Prostate gland (tissue), 2 donors: ENCODE results near the gene TRPM3. TPM values are rescaled to one million over a fixed set of nuclear protein-coding genes. Genes with fewer than 3 reads are reported as not detected.
"Not testable (repeated sequence)": the region's sequence is repeated elsewhere in the genome, so short reads cannot be mapped to it uniquely, and the experiment has no call there.

Experiments used
- DNase-seq: peaks from one replicate; pipeline ENCODE4 v3.0.0-alpha.2; 2019; ENCODE audit warnings: low spot score
- H3K27ac ChIP-seq, 2 donors: fragments of 200-600 bp; sonication (generic); 2 replicates each; pipeline ENCODE4 v1.5.1; 2017 to 2019
- H3K27me3 ChIP-seq: fragments of 200-600 bp; sonication (generic); replicated peaks from 2 replicates; pipeline ENCODE4 v1.5.1; 2019; ENCODE audit not compliant: insufficient read depth
- H3K36me3 ChIP-seq, 2 donors: fragments of 200-600 bp; sonication (generic); 1 replicate in 1 of 2; 2 replicates in 1 of 2; pipeline versions ENCODE4 v1.5.1 to v1.8.1; 2017 to 2019
- H3K4me1 ChIP-seq: fragments of 200-600 bp; sonication (generic); replicated peaks from 2 replicates; pipeline ENCODE4 v1.5.1; 2019
- H3K4me3 ChIP-seq, 2 donors: fragments of 200-600 bp; sonication (generic); 2 replicates each; pipeline ENCODE4 v1.5.1; 2017 to 2019
- H3K9me3 ChIP-seq: fragments of 200-600 bp; sonication (generic); 2 replicates; pipeline ENCODE4 v1.5.1; 2017
- CTCF ChIP-seq, 4 experiments: fragments of 200-600 bp in 2 of 4; fragments of 450-650 bp in 2 of 4; sonication (generic) in 2 of 4; IDR thresholded peaks; 1 replicate in 3 of 4; 2 replicates in 1 of 4; pipeline ENCODE4 v1.5.1; 2016 to 2019; ENCODE audit warnings: antibody characterized with exemption in 4 of 4, mild to moderate bottlenecking in 2 of 4, moderate library complexity in 2 of 4
- POLR2A ChIP-seq: fragments of 450-650 bp; IDR thresholded peaks from one replicate; pipeline ENCODE4 v1.6.1; 2016; ENCODE audit warnings: antibody characterized with exemption, mild to moderate bottlenecking
- POLR2AphosphoS5 ChIP-seq: sonication (generic); formaldehyde crosslinking; IDR thresholded peaks from one replicate; pipeline ENCODE4 v1.6.1; 2017; ENCODE audit warnings: antibody characterized with exemption
- WGBS: methylation state at CpG from one replicate; pipeline ENCODE4 v1.1.5; 2018; 5-methylcytosine and 5-hydroxymethylcytosine counted together
- intact Hi-C: fragments of 100-400 bp; cut with DNase I; formaldehyde crosslinking; loops from one replicate; pipeline ENCODE4 v1.14.2; 2022
- total RNA-seq, 2 donors: library from RNA; depleted of rRNA; stranded (reverse); fragments of >200 nt; gene quantifications; one replicate each; pipeline ENCODE4 v1.1.0, GENCODE V29; 2016

Gene TRPM3
- total RNA-seq, 2 donors from 2014 or later = 0.32 to 18.7 TPM

GRCh38 chr9:70630971-70631370 lies 490.4 kb downstream of the TRPM3 start:
- H3K36me3 ChIP-seq = no peaks in the 10 kb centered on the region
- no peaks in the 10 kb centered on the region for H3K9me3 ChIP-seq
- intact Hi-C loops = no loop called here
- H3K27me3 ChIP-seq = no peaks in the 10 kb centered on the region
- no peak for TF ChIP-seq CTCF (IDR thresholded peaks at IDR 0.05)
- TF ChIP-seq POLR2A = no peak
- no peak for TF ChIP-seq POLR2AphosphoS5
- WGBS = 92% methylated on average over 3 of the region's 3 CpGs
- no peaks in the 10 kb centered on the region for H3K4me1 ChIP-seq
- no peak overlapping the region for H3K4me3 ChIP-seq
- DNase-seq = no peak
- no peak overlapping the region for H3K27ac ChIP-seq

GRCh38 chr9:70629080-70629685 lies 492.2 kb downstream of the TRPM3 start:
- DNase-seq, intact Hi-C loops: not testable (repeated sequence)

GRCh38 chr9:70625078-70625477 lies 496.3 kb downstream of the TRPM3 start:
- intact Hi-C loops = no loop called here
- Histone ChIP-seq H3K27ac (no peak overlapping the region), H3K4me1 (no peaks in the 10 kb centered on the region), H3K36me3 (no peaks in the 10 kb centered on the region), H3K4me3 (no peak overlapping the region), H3K9me3 (no peaks in the 10 kb centered on the region), H3K27me3 (no peaks in the 10 kb centered on the region)
- no peak for DNase-seq
- TF ChIP-seq POLR2AphosphoS5 (no peak), CTCF (IDR thresholded peaks at IDR 0.05) (no peak), POLR2A (no peak)
- 87% methylated on average over 13 of the region's 13 CpGs for WGBS

More at GRCh38 chr9:70629080-70629685, 492.2 kb downstream of the TRPM3 start:
- H3K4me3 ChIP-seq, H3K27me3 ChIP-seq, H3K27ac ChIP-seq, H3K9me3 ChIP-seq, H3K4me1 ChIP-seq, H3K36me3 ChIP-seq: not testable (repeated sequence)
- 65% methylated on average over 15 of the region's 15 CpGs for WGBS
- TF ChIP-seq CTCF (IDR thresholded peaks at IDR 0.05) = peak in 1 of 4 experiments; percentile 20

GRCh38 chr9:70618784-70619183 lies 502.6 kb downstream of the TRPM3 start:
- H3K9me3 ChIP-seq = no peaks in the 10 kb centered on the region
- no peaks in the 10 kb centered on the region for H3K4me1 ChIP-seq
- H3K4me3 ChIP-seq = no peak overlapping the region
- WGBS = 93% methylated on average over 17 of the region's 17 CpGs
- no peak for DNase-seq
- no peaks in the 10 kb centered on the region for H3K36me3 ChIP-seq
- H3K27ac ChIP-seq = no peak overlapping the region
- TF ChIP-seq POLR2A (no peak), CTCF (IDR thresholded peaks at IDR 0.05) (no peak), POLR2AphosphoS5 (no peak)
- no peaks in the 10 kb centered on the region for H3K27me3 ChIP-seq
- intact Hi-C loops = no loop called here

GRCh38 chr9:70617033-70617828 lies 504.2 kb downstream of the TRPM3 start:
- intact Hi-C loops = no loop called here
- H3K4me1 ChIP-seq = no peaks in the 10 kb centered on the region
- no peak for TF ChIP-seq POLR2AphosphoS5
- no peak for TF ChIP-seq POLR2A
- TF ChIP-seq CTCF (IDR thresholded peaks at IDR 0.05) = no peak
- WGBS = 97% methylated on average over 9 of the region's 9 CpGs
- DNase-seq = no peak
- H3K27me3 ChIP-seq = no peaks in the 10 kb centered on the region
- H3K36me3 ChIP-seq = no peaks in the 10 kb centered on the region
- no peaks in the 10 kb centered on the region for H3K9me3 ChIP-seq
- no peak overlapping the region for H3K27ac ChIP-seq
- no peak overlapping the region for H3K4me3 ChIP-seq
